H9 (cell line): ENCODE data around the gene LRRC27. TPM values are rescaled to one million over a fixed set of nuclear protein-coding genes. Genes with fewer than 3 reads are reported as not detected.

Experiments used
- DNase-seq: peaks from one replicate; pipeline ENCODE4 v3.0.0-alpha.2; 2017
- H2AFZ ChIP-seq: one replicate; pipeline ENCODE4 v1.6.1; 2013; ENCODE audit warnings: mild to moderate bottlenecking, low read length, control low read depth, moderate library complexity
- H2AK5ac ChIP-seq: 2 replicates; pipeline ENCODE4 v1.6.1; 2013; ENCODE audit warnings: low read length, control low read depth, mixed read lengths; ENCODE audit not compliant: insufficient read length
- H2BK120ac ChIP-seq: one replicate; pipeline ENCODE4 v1.6.1; 2013; ENCODE audit warnings: low read depth, mild to moderate bottlenecking, low read length, control low read depth, inconsistent platforms; ENCODE audit not compliant: poor library complexity, severe bottlenecking
- H2BK12ac ChIP-seq: 2 replicates; pipeline ENCODE4 v1.6.1; 2013; ENCODE audit warnings: low read length, control low read depth, mixed read lengths, low read depth; ENCODE audit not compliant: insufficient read length
- H2BK15ac ChIP-seq: 2 replicates; pipeline ENCODE4 v1.6.1; 2013; ENCODE audit warnings: low read depth, low read length, control low read depth
- H2BK20ac ChIP-seq: one replicate; pipeline ENCODE4 v1.6.1; 2013; ENCODE audit warnings: low read depth, mild to moderate bottlenecking, low read length, control low read depth, inconsistent platforms; ENCODE audit not compliant: poor library complexity, severe bottlenecking
- H2BK5ac ChIP-seq: 2 replicates; pipeline ENCODE4 v1.6.1; 2013; ENCODE audit warnings: low read length, control low read depth, mixed read lengths; ENCODE audit not compliant: insufficient read length
- H3K14ac ChIP-seq: 2 replicates; pipeline ENCODE4 v1.6.1; 2013; ENCODE audit warnings: low read length, control low read depth; ENCODE audit not compliant: insufficient read depth
- H3K18ac ChIP-seq: 2 replicates; pipeline ENCODE4 v1.6.1; 2013; ENCODE audit warnings: low read depth, mild to moderate bottlenecking, mixed read lengths, low read length, control low read depth; ENCODE audit not compliant: insufficient read length
- H3K23ac ChIP-seq: 2 replicates; pipeline ENCODE4 v1.6.1; 2013; ENCODE audit warnings: low read length, control low read depth, mixed read lengths, low read depth; ENCODE audit not compliant: insufficient read length
- H3K23me2 ChIP-seq: 2 replicates; pipeline ENCODE4 v1.6.1; 2013; ENCODE audit warnings: low read depth, mild to moderate bottlenecking, mixed read lengths, low read length, control low read depth; ENCODE audit not compliant: insufficient read length, poor library complexity, severe bottlenecking
- H3K27ac ChIP-seq: 2 replicates; pipeline ENCODE4 v1.5.1; 2013; ENCODE audit warnings: low read length, control low read depth, mixed read lengths, low read depth; ENCODE audit not compliant: insufficient read length
- H3K27me3 ChIP-seq: 2 replicates; pipeline ENCODE4 v1.6.1; 2013; ENCODE audit warnings: low read length, control low read depth, inconsistent platforms; ENCODE audit not compliant: insufficient read depth
- H3K4ac ChIP-seq: 2 replicates; pipeline ENCODE4 v1.6.1; 2013; ENCODE audit warnings: low read depth, mild to moderate bottlenecking, control low read depth, inconsistent platforms, low read length, moderate library complexity
- H3K4me1 ChIP-seq: 2 replicates; pipeline ENCODE4 v1.6.1; 2013; ENCODE audit warnings: low read length, control low read depth, inconsistent platforms; ENCODE audit not compliant: insufficient read depth
- H3K4me2 ChIP-seq: 2 replicates; pipeline ENCODE4 v1.6.1; 2013; ENCODE audit warnings: low read length, control low read depth, mixed read lengths; ENCODE audit not compliant: insufficient read length, insufficient read depth
- H3K56ac ChIP-seq: 2 replicates; pipeline ENCODE4 v1.6.1; 2013; ENCODE audit warnings: low read depth, mild to moderate bottlenecking, mixed read lengths, low read length, control low read depth; ENCODE audit not compliant: insufficient read length
- H3K79me1 ChIP-seq: 2 replicates; pipeline ENCODE4 v1.6.1; 2013; ENCODE audit warnings: low read depth, mild to moderate bottlenecking, moderate library complexity, low read length, control low read depth, inconsistent platforms; ENCODE audit not compliant: insufficient read depth, poor library complexity, severe bottlenecking
- H3K79me2 ChIP-seq: 2 replicates; pipeline ENCODE4 v1.6.1; 2013; ENCODE audit warnings: low read length, control low read depth, inconsistent platforms; ENCODE audit not compliant: insufficient read depth
- H3K9ac ChIP-seq: 2 replicates; pipeline ENCODE4 v1.6.1; 2013; ENCODE audit warnings: low read length, control low read depth, mixed read lengths; ENCODE audit not compliant: insufficient read length; ENCODE audit errors: extremely low read depth
- H3K9me3 ChIP-seq: one replicate; pipeline ENCODE4 v1.6.1; 2013; ENCODE audit warnings: low read depth, low read length, inconsistent platforms; ENCODE audit not compliant: control insufficient read depth
- H3T11ph ChIP-seq: one replicate; pipeline ENCODE4 v1.6.1; 2013; ENCODE audit warnings: mild to moderate bottlenecking, low read length, control low read depth, inconsistent platforms
- H4K20me1 ChIP-seq: one replicate; pipeline ENCODE4 v1.6.1; 2013; ENCODE audit not compliant: control insufficient read depth, insufficient read length, insufficient read depth
- H4K5ac ChIP-seq: 2 replicates; pipeline ENCODE4 v1.6.1; 2013; ENCODE audit warnings: low read depth, mild to moderate bottlenecking, mixed read lengths, low read length, control low read depth; ENCODE audit not compliant: insufficient read length
- H4K8ac ChIP-seq: replicated peaks from 2 replicates; pipeline ENCODE4 v1.6.1; 2013; ENCODE audit warnings: low read length, control low read depth, mixed read lengths, low read depth; ENCODE audit not compliant: insufficient read length
- H4K91ac ChIP-seq: 2 replicates; pipeline ENCODE4 v1.6.1; 2013; ENCODE audit warnings: low read depth, mild to moderate bottlenecking, moderate library complexity, mixed read lengths, low read length, control low read depth; ENCODE audit not compliant: insufficient read length
- H3K27ac Mint-ChIP-seq, 3 experiments: 2 replicates in 2 of 3; 3 replicates in 1 of 3; pipeline ENCODE4 v1.8.0; 2020 to 2021; ENCODE audit warnings: mixed read lengths in 3 of 3, mild to moderate bottlenecking in 1 of 3, moderate library complexity in 1 of 3
- H3K27me3 Mint-ChIP-seq: 2 replicates; pipeline ENCODE4 v1.8.0; 2021; ENCODE audit warnings: low read depth, mild to moderate bottlenecking, moderate library complexity, mixed read lengths
- H3K36me3 Mint-ChIP-seq, 3 experiments: 2 replicates in 2 of 3; 3 replicates in 1 of 3; pipeline ENCODE4 v1.8.0; 2020 to 2021; ENCODE audit warnings: low read depth in 3 of 3, mixed read lengths in 3 of 3; ENCODE audit not compliant: insufficient read depth in 1 of 3
- H3K4me1 Mint-ChIP-seq, 2 experiments: 2 replicates each; pipeline ENCODE4 v1.8.0; 2020; ENCODE audit warnings: mixed read lengths in 2 of 2
- H3K4me3 Mint-ChIP-seq, 2 experiments: 2 replicates in 1 of 2; 3 replicates in 1 of 2; pipeline ENCODE4 v1.8.0; 2020 to 2021; ENCODE audit warnings: mild to moderate bottlenecking in 2 of 2, mixed read lengths in 2 of 2, moderate library complexity in 1 of 2
- H3K9me3 Mint-ChIP-seq, 2 experiments: 2 replicates in 1 of 2; 3 replicates in 1 of 2; pipeline ENCODE4 v1.8.0; 2020; ENCODE audit warnings: mild to moderate bottlenecking in 2 of 2, mixed read lengths in 2 of 2, moderate library complexity in 1 of 2
- WGBS: extraction: QIAGEN DNeasy Blood & Tissue Kit; methylation state at CpG from one replicate; pipeline ENCODE4 v1.1.7; 2013; ENCODE audit warnings: missing lambda C conversion rate, low lambda C conversion rate, mixed read lengths; ENCODE audit not compliant: insufficient read length; ENCODE audit errors: extremely low coverage; 5-methylcytosine and 5-hydroxymethylcytosine counted together
- total RNA-seq: library from RNA; stranded (reverse); gene quantifications from 2 replicates; pipeline ENCODE4 v1.2.1, GENCODE V29; 2021
- TF ChIP-seq, protein P1 (sequence below): fragments of 200-600 bp; sonication (generic); conservative IDR thresholded peaks from 3 replicates; pipeline ENCODE4 v1.8.0; 2021; ENCODE audit warnings: antibody characterized with exemption, mild to moderate bottlenecking

The LRRC27 gene
- total RNA-seq, 1 experiment from 2014 or later, result 2.7 TPM

DNA sequence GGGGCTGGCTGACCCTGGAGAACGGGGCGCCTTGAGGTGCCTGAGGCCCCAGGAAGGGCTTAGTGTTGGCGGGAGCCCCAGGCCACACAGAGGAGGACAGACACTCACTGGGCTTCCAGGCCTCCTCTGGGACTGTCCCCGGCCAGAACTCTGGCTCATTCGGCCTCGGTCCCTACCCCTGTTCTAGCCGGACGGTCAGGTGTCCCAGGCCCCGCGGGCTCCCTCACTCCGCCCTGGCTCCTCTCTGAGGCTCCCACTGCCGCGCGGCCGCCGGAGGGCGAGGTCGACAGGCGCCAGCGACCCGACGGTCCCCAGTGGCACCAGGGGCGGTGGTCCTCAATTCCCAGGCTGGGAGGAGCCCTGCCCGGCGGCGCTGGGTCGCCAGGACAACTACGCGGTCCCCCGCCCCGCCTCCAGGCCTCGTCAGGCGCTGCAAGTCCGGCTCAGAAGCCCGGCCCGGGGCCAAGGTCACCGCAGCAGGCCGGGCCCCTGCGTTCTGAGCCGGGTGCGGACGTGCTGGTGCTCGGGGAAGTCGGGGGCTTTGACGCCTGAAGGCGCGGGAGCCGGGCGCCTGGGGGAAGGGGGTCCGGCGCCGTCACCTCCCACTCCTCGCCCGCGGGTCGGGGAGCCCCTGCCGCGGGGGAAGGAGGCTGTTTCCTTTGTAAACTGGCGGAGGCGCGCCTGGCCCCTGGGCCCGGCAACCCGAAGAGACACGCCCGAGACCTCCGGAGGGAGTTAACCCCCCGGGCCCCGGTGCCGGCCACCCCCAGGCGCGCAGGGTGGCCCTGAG is 63.9 kb downstream of the LRRC27 start:
- no CpG with 5 or more reads among the region's 71 CpGs for WGBS
- H3K27ac ChIP-seq, result no peak overlapping the region
- Mint-ChIP-seq H3K27me3 (peaks cover 18% of the 10 kb centered on the region), H3K9me3 (peaks cover 8 to 9% of the 10 kb centered on the region in 2 experiments), H3K4me3 (peak overlapping the region in 1 of 2 experiments; percentile 34; a peak in 2 of 5 replicates), H3K36me3 (peaks cover 0 to 8% (median 7%) of the 10 kb centered on the region in 3 experiments; a peak in 3 of 7 replicates), H3K4me1 (peaks cover 13 to 20% of the 10 kb centered on the region in 2 experiments), H3K27ac (no peak overlapping the region)
- H3K9me3 ChIP-seq, result no peaks in the 10 kb centered on the region
- H2BK20ac ChIP-seq, result no peak overlapping the region
- H3K23me2 ChIP-seq, result peaks cover 7% of the 10 kb centered on the region
- H2AK5ac ChIP-seq, result no peak overlapping the region
- no peaks in the 10 kb centered on the region for H3K27me3 ChIP-seq
- H3K4ac ChIP-seq, result no peak overlapping the region
- no peak overlapping the region for H4K91ac ChIP-seq
- no peak overlapping the region for H2BK15ac ChIP-seq
- no peaks in the 10 kb centered on the region for H4K20me1 ChIP-seq
- H3K18ac ChIP-seq, result no peak overlapping the region
- H2AFZ ChIP-seq, result no peak overlapping the region
- H3K4me2 ChIP-seq, result no peak overlapping the region
- H3K56ac ChIP-seq, result no peak overlapping the region
- no peak overlapping the region for H3T11ph ChIP-seq
- H2BK120ac ChIP-seq, result no peak overlapping the region
- DNase-seq, result peak; percentile 78
- no peak overlapping the region for H2BK12ac ChIP-seq
- H3K9ac ChIP-seq, result no peak overlapping the region
- no peaks in the 10 kb centered on the region for H3K79me2 ChIP-seq
- TF ChIP-seq, protein P1, sequence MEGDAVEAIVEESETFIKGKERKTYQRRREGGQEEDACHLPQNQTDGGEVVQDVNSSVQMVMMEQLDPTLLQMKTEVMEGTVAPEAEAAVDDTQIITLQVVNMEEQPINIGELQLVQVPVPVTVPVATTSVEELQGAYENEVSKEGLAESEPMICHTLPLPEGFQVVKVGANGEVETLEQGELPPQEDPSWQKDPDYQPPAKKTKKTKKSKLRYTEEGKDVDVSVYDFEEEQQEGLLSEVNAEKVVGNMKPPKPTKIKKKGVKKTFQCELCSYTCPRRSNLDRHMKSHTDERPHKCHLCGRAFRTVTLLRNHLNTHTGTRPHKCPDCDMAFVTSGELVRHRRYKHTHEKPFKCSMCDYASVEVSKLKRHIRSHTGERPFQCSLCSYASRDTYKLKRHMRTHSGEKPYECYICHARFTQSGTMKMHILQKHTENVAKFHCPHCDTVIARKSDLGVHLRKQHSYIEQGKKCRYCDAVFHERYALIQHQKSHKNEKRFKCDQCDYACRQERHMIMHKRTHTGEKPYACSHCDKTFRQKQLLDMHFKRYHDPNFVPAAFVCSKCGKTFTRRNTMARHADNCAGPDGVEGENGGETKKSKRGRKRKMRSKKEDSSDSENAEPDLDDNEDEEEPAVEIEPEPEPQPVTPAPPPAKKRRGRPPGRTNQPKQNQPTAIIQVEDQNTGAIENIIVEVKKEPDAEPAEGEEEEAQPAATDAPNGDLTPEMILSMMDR, result no peak
- no peak overlapping the region; the same call in 1 of the 2 replicates for H3K14ac ChIP-seq
- H4K8ac ChIP-seq, result no peak overlapping the region
- no peaks in the 10 kb centered on the region; the same call in 1 of the 2 replicates for H3K4me1 ChIP-seq
- no peak overlapping the region for H2BK5ac ChIP-seq
- no peak overlapping the region for H3K23ac ChIP-seq
- H3K79me1 ChIP-seq, result no peaks in the 10 kb centered on the region
- H4K5ac ChIP-seq, result no peak overlapping the region
